Measurements from ENCODE around the gene CAGE1. TPM values are rescaled to one million over a fixed set of nuclear protein-coding genes. Genes with fewer than 3 reads are reported as not detected.

The CAGE1 gene
- total and polyA plus RNA-seq, 2 experiments from 2014 or later, result 0.07 TPM; not detected in 1

- DNase-seq (ENCODE audit: low spot score), result no peak
- H3K4me1 ChIP-seq (ENCODE audit: insufficient read depth), result no peaks in the 10 kb centered on the region
Measured at GRCh38 chr6:7438011-7438410, 48.5 kb upstream of the CAGE1 start.

More at GRCh38 chr6:7438011-7438410, 48.5 kb upstream of the CAGE1 start:
- no peaks in the 10 kb centered on the region for H3K36me3 ChIP-seq (ENCODE audit: insufficient read depth)
- no peaks in the 10 kb centered on the region for H4K20me1 ChIP-seq (replicated peaks; ENCODE audit: insufficient read depth)
- H3F3A ChIP-seq (replicated peaks; ENCODE audit: low read depth), result no peaks in the 10 kb centered on the region
- Mint-ChIP-seq H3K4me1 (0 out of 3 replicates have a peak, but pooled peaks cover 3% of the 10 kb centered on the region), H3K27me3 (ENCODE audit: insufficient read depth, low read depth, poor library complexity) (no peaks in the 10 kb centered on the region), H3K36me3 (ENCODE audit: low read depth) (no peaks in the 10 kb centered on the region), H3K4me3 (no peak overlapping the region), H3K27ac (no peak overlapping the region), H3K9me3 (peaks cover 4% of the 10 kb centered on the region; the same call in 2 of the 3 replicates)
- no peak overlapping the region for H3K27ac ChIP-seq (ENCODE audit: low read depth)
- H2AFZ ChIP-seq, result no peak overlapping the region
- no peak for ATAC-seq
- H3K79me2 ChIP-seq (replicated peaks; ENCODE audit: insufficient read depth), result no peaks in the 10 kb centered on the region
- H3K4me2 ChIP-seq, result no peak overlapping the region
- no peak for TF ChIP-seq ZNF114 (CRISPR knock-in tag; IDR thresholded peaks at IDR 0.05)
- no peak for TF ChIP-seq POLR2AphosphoS5 (IDR thresholded peaks at IDR 0.05; ENCODE audit: low read depth)
- TF ChIP-seq STAT1 (IDR thresholded peaks at IDR 0.05; ENCODE audit: unreplicated experiment), result no peak
- no peak for TF ChIP-seq ZNF331 (CRISPR knock-in tag; IDR thresholded peaks at IDR 0.05; ENCODE audit: low read depth)
- no peak for TF ChIP-seq REST (IDR thresholded peaks at IDR 0.05; ENCODE audit: unreplicated experiment)
- no peak for TF ChIP-seq CREB1 (CRISPR knock-in tag; IDR thresholded peaks at IDR 0.05; ENCODE audit: low read depth)
- TF ChIP-seq JUNB (IDR thresholded peaks at IDR 0.05; ENCODE audit: unreplicated experiment), result no peak
- TF ChIP-seq EZH2 (IDR thresholded peaks at IDR 0.05; ENCODE audit: low read depth, unreplicated experiment), result no peak
- TF ChIP-seq CTCF (conservative IDR thresholded peaks at IDR 0.05; ENCODE audit: low read depth in 2 of 2), result no peak
- TF ChIP-seq NANOG (IDR thresholded peaks at IDR 0.05; ENCODE audit: borderline replicate concordance), result no peak
- no peak for TF ChIP-seq EZH2phosphoT487 (IDR thresholded peaks at IDR 0.05; ENCODE audit: unreplicated experiment)
- no peak for TF ChIP-seq ETS1 (IDR thresholded peaks at IDR 0.05)
- TF ChIP-seq ZNF462 (CRISPR knock-in tag; IDR thresholded peaks at IDR 0.05), result no peak
- H3K4me3 ChIP-seq, result no peak overlapping the region
- no peaks in the 10 kb centered on the region for H3K27me3 ChIP-seq (ENCODE audit: insufficient read depth)
- no peaks in the 10 kb centered on the region for H3K9me2 ChIP-seq (ENCODE audit: insufficient read depth)
